NB4 (cell line): ENCODE results near the gene PCSK7.

Experiments used
- CTCF ChIP-seq: IDR thresholded peaks from one replicate; pipeline ENCODE4 v1.5.1; 2012; ENCODE audit warnings: low read depth, low read length
- MAX ChIP-seq: IDR thresholded peaks from 2 replicates; pipeline ENCODE4 v1.6.1; 2011; ENCODE audit warnings: low read depth, low read length
- POLR2A ChIP-seq: IDR thresholded peaks from 2 replicates; pipeline ENCODE4 v1.6.1; 2011; ENCODE audit warnings: mild to moderate bottlenecking; ENCODE audit not compliant: insufficient read length; ENCODE audit errors: extremely low read depth

- TF ChIP-seq CTCF (no peak), POLR2A (no peak), MAX (no peak)
Measured at GRCh38 chr11:117191680-117192400, 40.0 kb downstream of the PCSK7 start.
